GM04503 (cell line): ENCODE results near the gene UCP3.

ENCODE experiments used
- DNase-seq: peaks from one replicate; pipeline ENCODE4 v3.0.0-alpha.2; 2012; ENCODE audit warnings: low read depth

Gene UCP3

GRCh38 chr11:73951797-73952196 is 57.1 kb downstream of the UCP3 start:
- no peak for DNase-seq

- DNase-seq: no peak
Measured at GRCh38 chr11:73950869-73951710, 57.8 kb downstream of the UCP3 start, which contains the start of gene DNAJB13. TSS of gene DNAJB13 (plus strand) at chr11:73951026. CDS start at chr11:73951070, 44 bp downstream.
